ENCODE data around the gene ADAMTS18.
"Not testable (repeated sequence)": the region's sequence is repeated elsewhere in the genome, so short reads cannot be mapped to it uniquely, and the experiment has no call there.

The ADAMTS18 gene, protein sequence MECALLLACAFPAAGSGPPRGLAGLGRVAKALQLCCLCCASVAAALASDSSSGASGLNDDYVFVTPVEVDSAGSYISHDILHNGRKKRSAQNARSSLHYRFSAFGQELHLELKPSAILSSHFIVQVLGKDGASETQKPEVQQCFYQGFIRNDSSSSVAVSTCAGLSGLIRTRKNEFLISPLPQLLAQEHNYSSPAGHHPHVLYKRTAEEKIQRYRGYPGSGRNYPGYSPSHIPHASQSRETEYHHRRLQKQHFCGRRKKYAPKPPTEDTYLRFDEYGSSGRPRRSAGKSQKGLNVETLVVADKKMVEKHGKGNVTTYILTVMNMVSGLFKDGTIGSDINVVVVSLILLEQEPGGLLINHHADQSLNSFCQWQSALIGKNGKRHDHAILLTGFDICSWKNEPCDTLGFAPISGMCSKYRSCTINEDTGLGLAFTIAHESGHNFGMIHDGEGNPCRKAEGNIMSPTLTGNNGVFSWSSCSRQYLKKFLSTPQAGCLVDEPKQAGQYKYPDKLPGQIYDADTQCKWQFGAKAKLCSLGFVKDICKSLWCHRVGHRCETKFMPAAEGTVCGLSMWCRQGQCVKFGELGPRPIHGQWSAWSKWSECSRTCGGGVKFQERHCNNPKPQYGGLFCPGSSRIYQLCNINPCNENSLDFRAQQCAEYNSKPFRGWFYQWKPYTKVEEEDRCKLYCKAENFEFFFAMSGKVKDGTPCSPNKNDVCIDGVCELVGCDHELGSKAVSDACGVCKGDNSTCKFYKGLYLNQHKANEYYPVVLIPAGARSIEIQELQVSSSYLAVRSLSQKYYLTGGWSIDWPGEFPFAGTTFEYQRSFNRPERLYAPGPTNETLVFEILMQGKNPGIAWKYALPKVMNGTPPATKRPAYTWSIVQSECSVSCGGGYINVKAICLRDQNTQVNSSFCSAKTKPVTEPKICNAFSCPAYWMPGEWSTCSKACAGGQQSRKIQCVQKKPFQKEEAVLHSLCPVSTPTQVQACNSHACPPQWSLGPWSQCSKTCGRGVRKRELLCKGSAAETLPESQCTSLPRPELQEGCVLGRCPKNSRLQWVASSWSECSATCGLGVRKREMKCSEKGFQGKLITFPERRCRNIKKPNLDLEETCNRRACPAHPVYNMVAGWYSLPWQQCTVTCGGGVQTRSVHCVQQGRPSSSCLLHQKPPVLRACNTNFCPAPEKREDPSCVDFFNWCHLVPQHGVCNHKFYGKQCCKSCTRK (N-terminal part only)

GRCh38 chr16:77434530-77435271 lies at the start of gene ADAMTS18:
Gene ADAMTS18 (minus strand): TSS chr16:77435034. CDS start chr16:77434695, 339 bp downstream.
- DNase-seq, result no peak

GRCh38 chr16:77480681-77481315 lies 46.0 kb upstream of the ADAMTS18 start:
- no peak for DNase-seq

- DNase-seq, result no peak
Observed at GRCh38 chr16:77472262-77472661, 37.4 kb upstream of the ADAMTS18 start.

DNA sequence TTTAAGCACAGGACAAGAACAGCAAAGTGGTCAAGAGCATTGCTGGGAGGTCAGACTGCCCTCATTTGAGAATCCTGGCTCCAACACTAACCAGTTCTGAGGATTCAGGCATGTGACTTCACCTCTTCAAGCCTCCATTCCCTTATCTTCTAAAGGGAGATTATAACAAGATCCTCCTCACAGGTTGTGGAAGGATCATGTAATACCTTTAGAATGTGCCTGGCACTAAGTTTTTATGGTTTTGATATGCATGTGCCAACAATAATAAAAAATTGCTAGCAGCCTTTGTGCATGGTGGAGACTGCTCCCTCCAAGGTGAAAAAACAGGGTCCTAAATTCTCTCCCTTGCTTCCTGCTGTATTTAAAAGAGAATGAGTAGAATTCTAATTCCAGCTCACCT lies 36.0 kb upstream of the ADAMTS18 start:
- DNase-seq, result no peak

- no peak for DNase-seq
Observed at GRCh38 chr16:77469634-77470033, 34.8 kb upstream of the ADAMTS18 start.

GRCh38 chr16:77468831-77469230 lies 34.0 kb upstream of the ADAMTS18 start:
- no peak for DNase-seq

GRCh38 chr16:77467821-77468335 lies 33.0 kb upstream of the ADAMTS18 start:
- no peak for DNase-seq

DNA sequence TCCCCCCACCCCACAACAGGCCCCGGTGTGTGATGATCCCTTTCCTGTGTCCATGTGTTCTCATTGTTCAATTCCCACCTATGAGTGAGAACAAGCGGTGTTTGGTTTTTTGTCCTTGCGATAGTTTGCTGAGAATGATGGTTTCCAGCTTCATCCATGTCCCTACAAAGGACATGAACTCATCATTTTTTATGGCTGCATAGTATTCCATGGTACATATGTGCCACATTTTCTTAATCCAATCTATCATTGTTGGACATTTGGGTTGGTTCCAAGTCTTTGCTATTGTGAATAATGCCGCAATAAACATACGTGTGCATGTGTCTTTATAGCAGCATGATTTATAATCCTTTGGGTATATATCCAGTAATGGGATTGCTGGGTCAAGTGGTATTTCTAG lies 28.8 kb upstream of the ADAMTS18 start:
- DNase-seq, result not testable (repeated sequence)

GRCh38 chr16:77462894-77463293 lies 28.1 kb upstream of the ADAMTS18 start:
- no peak for DNase-seq

GRCh38 chr16:77459534-77460254 lies 24.9 kb upstream of the ADAMTS18 start:
- DNase-seq, result no peak

GRCh38 chr16:77457046-77457445 lies 22.2 kb upstream of the ADAMTS18 start:
- DNase-seq, result no peak

DNA sequence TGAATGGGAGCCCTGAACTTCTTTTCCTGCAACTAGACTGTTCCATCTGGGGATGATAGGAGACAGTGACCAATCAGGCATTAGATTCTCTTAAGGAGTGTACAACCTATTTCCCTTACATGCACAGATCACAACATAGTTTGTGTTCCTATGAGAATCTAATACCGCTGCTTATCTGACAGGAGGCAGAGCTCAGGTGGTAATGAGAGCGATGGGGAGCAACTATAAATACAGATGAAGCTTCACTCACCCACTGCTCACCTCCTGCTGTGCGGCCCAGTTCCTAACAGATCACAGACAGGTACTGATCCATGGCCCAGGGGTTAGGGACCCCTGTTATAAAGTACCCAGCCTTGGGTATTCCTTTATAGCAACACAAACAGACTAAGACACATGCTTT lies 17.4 kb upstream of the ADAMTS18 start:
- DNase-seq, result no peak

DNA sequence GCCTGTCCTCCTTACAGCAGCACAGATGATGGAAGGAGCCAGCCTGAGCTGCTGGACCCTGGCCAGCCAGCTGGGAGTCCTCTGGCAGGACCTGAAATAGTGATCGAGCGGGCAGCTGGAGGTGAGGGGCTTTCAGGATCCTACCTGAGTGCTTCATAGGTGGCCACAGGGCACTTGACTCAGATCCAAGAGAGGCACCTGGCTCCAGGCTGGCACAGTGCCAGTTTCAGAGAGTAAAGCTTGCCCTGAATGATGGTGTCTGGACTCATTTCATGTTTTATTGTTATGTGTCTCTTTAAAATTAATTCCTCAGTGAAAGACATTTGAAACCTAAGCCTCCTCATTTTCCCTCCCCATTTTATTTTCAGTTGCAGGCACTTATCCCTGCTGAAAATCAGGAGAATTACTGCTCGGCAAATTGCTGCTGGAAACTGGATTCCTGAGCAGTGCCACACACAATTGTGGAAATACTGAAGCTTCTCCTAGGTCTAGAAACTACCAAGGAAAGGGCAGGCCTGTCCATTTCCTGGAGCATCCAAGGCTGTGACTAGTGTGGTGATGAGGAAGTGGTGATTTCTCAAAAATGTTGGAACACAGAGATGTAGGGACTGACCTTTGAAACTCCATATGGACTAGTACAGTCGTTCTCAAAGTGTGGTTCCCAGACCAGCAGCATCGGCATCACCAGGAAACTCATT lies 16.1 kb upstream of the ADAMTS18 start:
- no peak for DNase-seq

- no peak for DNase-seq
Observed at GRCh38 chr16:77449208-77449607, 14.4 kb upstream of the ADAMTS18 start.

DNA sequence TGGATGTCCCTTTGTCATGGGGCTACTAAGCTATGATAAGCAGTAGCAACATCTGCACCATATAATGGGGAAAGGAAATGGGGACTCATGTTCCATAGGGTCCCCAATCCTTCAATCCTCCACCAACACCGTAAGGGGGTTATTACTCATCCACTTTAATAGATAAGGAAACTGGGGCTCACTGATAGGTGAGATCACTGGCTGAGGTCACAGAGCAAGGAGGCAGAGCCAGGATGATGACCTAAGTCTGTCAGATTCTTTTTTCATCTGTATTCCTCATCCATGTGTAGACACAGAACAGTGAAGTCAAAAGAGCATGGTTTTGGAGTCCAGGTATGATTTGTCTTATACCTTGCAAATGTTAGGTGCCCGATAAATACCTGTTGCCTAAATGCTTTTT lies 10.5 kb upstream of the ADAMTS18 start:
- no peak for DNase-seq

DNA sequence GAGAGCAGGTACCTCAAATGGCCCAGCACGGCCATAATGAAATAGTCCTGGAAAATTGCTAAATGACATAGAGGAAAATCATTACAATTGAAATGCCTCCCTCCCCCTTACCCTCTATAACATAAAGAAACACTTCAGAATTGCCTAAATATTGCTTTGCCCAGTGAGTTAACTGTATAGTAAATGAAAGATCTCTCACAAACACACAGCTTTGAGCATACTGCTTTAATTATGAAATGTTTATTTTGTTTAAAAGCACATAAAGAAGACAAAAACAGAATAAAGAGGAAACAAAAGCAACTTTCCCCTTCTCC lies 9.3 kb upstream of the ADAMTS18 start:
- no peak for DNase-seq

- DNase-seq, result no peak
Observed at GRCh38 chr16:77443357-77444146, 8.7 kb upstream of the ADAMTS18 start.

DNA sequence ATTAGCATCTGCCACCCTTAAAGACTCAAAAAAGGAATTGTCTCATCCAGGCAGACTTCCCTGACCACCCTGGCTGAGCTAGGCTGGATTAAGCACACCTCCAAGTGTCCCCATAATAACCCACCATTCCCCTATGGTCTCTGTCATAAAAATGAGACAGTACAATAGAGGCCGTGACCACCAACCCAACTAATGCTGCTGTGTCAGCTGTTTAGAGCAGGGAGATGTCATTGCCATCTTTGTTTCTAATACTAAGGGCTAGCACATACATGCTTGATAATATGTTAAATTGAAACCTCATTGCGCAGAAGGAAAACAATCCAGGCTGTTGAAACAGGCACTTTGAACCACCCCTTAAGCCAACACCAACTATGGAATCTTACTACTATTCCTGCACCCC lies 7.2 kb upstream of the ADAMTS18 start:
- DNase-seq, result no peak

- DNase-seq, result no peak
Observed at GRCh38 chr16:77439106-77439505, 4.3 kb upstream of the ADAMTS18 start.

DNA sequence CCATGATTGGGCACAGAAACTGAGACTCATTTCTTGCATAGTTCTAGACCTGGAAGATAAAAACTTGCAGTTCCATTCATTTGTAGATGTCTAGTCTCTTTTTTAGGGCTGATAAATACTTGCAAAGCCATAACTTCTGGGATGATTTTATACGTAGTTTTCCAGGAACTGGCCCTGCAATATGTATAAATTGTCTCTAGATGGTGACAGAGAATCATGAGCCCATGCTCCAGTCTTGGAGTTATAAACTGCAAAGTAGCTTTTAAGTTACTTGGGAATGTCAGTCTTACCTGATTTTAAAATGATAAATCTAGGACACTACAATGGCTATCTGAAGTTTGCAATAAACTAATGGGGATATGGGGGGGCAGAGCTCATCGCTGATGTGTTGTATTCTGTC lies 3.0 kb upstream of the ADAMTS18 start:
- DNase-seq, result no peak
